ENCODE data around the gene INSM1.

- no peak for TF ChIP-seq CTCF (conservative IDR thresholded peaks at IDR 0.05 in 1 of 2, IDR thresholded peaks at IDR 0.05 in 1 of 2; ENCODE audit: extremely low read depth in 1 of 2, insufficient read depth in 1 of 2, low read depth in 1 of 2, low read length in 2 of 2)
- TF ChIP-seq EZH2 (IDR thresholded peaks at IDR 0.05; ENCODE audit: borderline replicate concordance, low read length), result no peak
Measured at GRCh38 chr20:20353576-20353975, 14.3 kb upstream of the INSM1 start.
